ENCODE data around the gene NME2.

NME2 gene

DNA sequence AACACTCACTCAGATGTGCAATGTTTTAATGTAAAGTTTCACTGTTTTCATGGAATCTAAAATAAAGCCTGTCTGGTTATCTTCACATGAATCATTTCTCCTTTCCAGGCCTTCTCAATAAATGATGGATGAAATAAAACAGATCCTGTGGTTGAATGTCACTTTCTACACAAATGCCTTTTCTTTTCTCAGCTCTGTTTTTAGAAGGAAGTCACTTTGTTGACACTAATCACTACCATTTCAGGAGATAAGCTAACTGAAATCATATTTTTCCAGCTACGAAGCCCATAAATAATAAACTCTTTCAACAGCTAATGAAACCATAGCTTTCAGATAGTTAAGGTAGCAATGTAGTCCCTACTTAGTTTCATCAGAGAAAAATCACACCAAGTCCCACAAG, 17.9 kb downstream of the NME2 start:
- Histone ChIP-seq H3K27me3 (ENCODE audit: insufficient read depth, low read length, poor library complexity) (no peaks in the 10 kb centered on the region), H3K79me1 (ENCODE audit: low read length) (no peaks in the 10 kb centered on the region), H3K36me3 (ENCODE audit: control insufficient read depth, insufficient read depth, low read length) (peaks cover 1% of the 10 kb centered on the region), H3K27ac (ENCODE audit: low read depth, low read length) (no peak overlapping the region), H2AK5ac (ENCODE audit: low read length) (no peak overlapping the region), H4K5ac (ENCODE audit: low read length) (no peak overlapping the region), H3K4me3 (ENCODE audit: low read length) (no peak overlapping the region), H3K4ac (ENCODE audit: low read depth, low read length) (no peak overlapping the region), H3K79me2 (ENCODE audit: control insufficient read depth, insufficient read depth, low read length) (no peaks in the 10 kb centered on the region), H4K8ac (ENCODE audit: low read depth, low read length) (no peak overlapping the region), H3K18ac (ENCODE audit: low read length) (no peak overlapping the region), H2BK120ac (ENCODE audit: low read depth, low read length) (no peak overlapping the region), H2BK5ac (ENCODE audit: low read length) (no peak overlapping the region), H3K56ac (ENCODE audit: low read length) (no peak overlapping the region), H3K9ac (ENCODE audit: low read length) (no peak overlapping the region), H3K23ac (ENCODE audit: low read length) (no peak overlapping the region), H3K4me1 (ENCODE audit: control insufficient read depth, low read depth, low read length) (no peaks in the 10 kb centered on the region), H3K4me2 (ENCODE audit: low read length) (no peak overlapping the region), H2BK15ac (replicated peaks; ENCODE audit: low read depth) (no peak overlapping the region)
- no CpG with 5 or more reads among the region's 1 CpG for WGBS (ENCODE audit: extremely low coverage, insufficient coverage, low lambda C conversion rate)
- no peak for DNase-seq

- no peaks in the 10 kb centered on the region for H3K27me3 ChIP-seq (ENCODE audit: insufficient read depth, low read length, poor library complexity)
- H4K8ac ChIP-seq (ENCODE audit: low read depth, low read length) = no peak overlapping the region
- no peak overlapping the region for H2AK5ac ChIP-seq (ENCODE audit: low read length)
- no peak overlapping the region for H3K18ac ChIP-seq (ENCODE audit: low read length)
- H3K9ac ChIP-seq (ENCODE audit: low read length) = no peak overlapping the region
- no peak overlapping the region for H3K4me2 ChIP-seq (ENCODE audit: low read length)
- DNase-seq = no peak
- H2BK15ac ChIP-seq (replicated peaks; ENCODE audit: low read depth) = no peak overlapping the region
- H3K36me3 ChIP-seq (ENCODE audit: control insufficient read depth, insufficient read depth, low read length) = peaks cover 3% of the 10 kb centered on the region
- H2BK5ac ChIP-seq (ENCODE audit: low read length) = no peak overlapping the region
- H3K56ac ChIP-seq (ENCODE audit: low read length) = no peak overlapping the region
- no peaks in the 10 kb centered on the region for H3K4me1 ChIP-seq (ENCODE audit: control insufficient read depth, low read depth, low read length)
- no peak overlapping the region for H3K23ac ChIP-seq (ENCODE audit: low read length)
- H3K27ac ChIP-seq (ENCODE audit: low read depth, low read length) = no peak overlapping the region
- H3K4me3 ChIP-seq (ENCODE audit: low read length) = no peak overlapping the region
- H3K79me1 ChIP-seq (ENCODE audit: low read length) = no peaks in the 10 kb centered on the region
- no peaks in the 10 kb centered on the region for H3K79me2 ChIP-seq (ENCODE audit: control insufficient read depth, insufficient read depth, low read length)
- no peak overlapping the region for H2BK120ac ChIP-seq (ENCODE audit: low read depth, low read length)
- WGBS (ENCODE audit: extremely low coverage, insufficient coverage, low lambda C conversion rate) = no CpG with 5 or more reads among the region's 8 CpGs
- no peak overlapping the region for H3K4ac ChIP-seq (ENCODE audit: low read depth, low read length)
- H4K5ac ChIP-seq (ENCODE audit: low read length) = no peak overlapping the region
Measured at GRCh38 chr17:51185763-51186332, 19.6 kb downstream of the NME2 start.

DNA sequence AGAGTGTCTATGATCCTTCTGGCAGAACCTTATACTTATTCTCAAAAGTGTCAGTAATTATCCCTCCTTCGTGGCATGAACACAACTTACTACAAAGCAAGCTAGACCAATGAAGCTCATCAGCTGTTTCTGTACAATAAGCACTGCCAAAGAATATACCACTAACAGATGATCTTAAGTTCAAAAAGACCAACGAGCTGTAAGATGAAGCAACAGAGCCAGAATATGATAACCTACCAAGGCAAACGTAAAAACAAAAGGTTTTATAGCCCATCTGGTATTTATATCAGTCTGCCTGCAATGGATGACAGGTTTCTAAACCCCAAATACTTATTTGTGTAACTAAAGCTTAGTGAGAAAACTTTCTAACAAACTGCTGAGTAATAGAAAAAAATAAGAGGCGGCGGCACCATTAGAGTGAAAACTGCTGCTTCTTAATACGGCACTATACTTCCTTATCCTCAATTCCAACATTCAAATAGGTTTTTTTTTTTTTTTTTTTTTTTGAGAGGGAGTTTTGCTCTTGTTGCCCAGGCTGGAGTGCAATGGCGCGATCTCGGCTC, 22.1 kb downstream of the NME2 start:
- Histone ChIP-seq H3K4me3 (ENCODE audit: low read length) (no peak overlapping the region), H2AK5ac (ENCODE audit: low read length) (no peak overlapping the region), H3K4me2 (ENCODE audit: low read length) (no peak overlapping the region), H3K4ac (ENCODE audit: low read depth, low read length) (no peak overlapping the region), H3K36me3 (ENCODE audit: control insufficient read depth, insufficient read depth, low read length) (peaks cover 3% of the 10 kb centered on the region), H3K9ac (ENCODE audit: low read length) (no peak overlapping the region), H2BK120ac (ENCODE audit: low read depth, low read length) (no peak overlapping the region), H3K23ac (ENCODE audit: low read length) (no peak overlapping the region), H3K79me2 (ENCODE audit: control insufficient read depth, insufficient read depth, low read length) (no peaks in the 10 kb centered on the region), H3K18ac (ENCODE audit: low read length) (no peak overlapping the region), H3K27ac (ENCODE audit: low read depth, low read length) (no peak overlapping the region), H4K8ac (ENCODE audit: low read depth, low read length) (no peak overlapping the region), H3K27me3 (ENCODE audit: insufficient read depth, low read length, poor library complexity) (no peaks in the 10 kb centered on the region), H4K5ac (ENCODE audit: low read length) (no peak overlapping the region), H3K4me1 (ENCODE audit: control insufficient read depth, low read depth, low read length) (no peaks in the 10 kb centered on the region), H2BK5ac (ENCODE audit: low read length) (no peak overlapping the region), H3K79me1 (ENCODE audit: low read length) (no peaks in the 10 kb centered on the region), H3K56ac (ENCODE audit: low read length) (no peak overlapping the region), H2BK15ac (replicated peaks; ENCODE audit: low read depth) (no peak overlapping the region)
- whole genome bisulfite sequencing (ENCODE audit: extremely low coverage, insufficient coverage, low lambda C conversion rate) = no CpG with 5 or more reads among the region's 9 CpGs
- no peak for DNase-seq

DNA sequence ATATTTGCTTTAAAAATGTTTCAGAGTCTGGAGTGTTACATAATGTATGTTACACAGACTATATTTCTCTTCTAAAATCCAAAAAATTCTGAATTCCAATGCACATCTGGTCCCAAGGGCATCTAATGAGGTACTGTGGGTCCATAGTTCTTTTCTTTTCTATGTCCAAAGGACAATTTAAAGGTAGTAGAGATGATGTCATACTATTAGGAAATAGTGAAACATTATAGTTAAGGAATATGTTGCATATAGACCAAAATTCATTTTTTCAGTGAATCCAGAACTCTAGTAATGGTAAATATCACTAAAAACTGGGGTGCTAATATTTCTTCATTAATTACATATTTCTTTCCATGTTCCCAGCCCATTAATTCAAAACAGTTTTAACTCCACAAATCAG, 23.0 kb downstream of the NME2 start:
- Histone ChIP-seq H2BK15ac (replicated peaks; ENCODE audit: low read depth) (no peak overlapping the region), H3K56ac (ENCODE audit: low read length) (no peak overlapping the region), H3K18ac (ENCODE audit: low read length) (no peak overlapping the region), H3K36me3 (ENCODE audit: control insufficient read depth, insufficient read depth, low read length) (peaks cover 3% of the 10 kb centered on the region), H2BK120ac (ENCODE audit: low read depth, low read length) (no peak overlapping the region), H3K79me2 (ENCODE audit: control insufficient read depth, insufficient read depth, low read length) (no peaks in the 10 kb centered on the region), H3K9ac (ENCODE audit: low read length) (no peak overlapping the region), H2BK5ac (ENCODE audit: low read length) (no peak overlapping the region), H3K4me2 (ENCODE audit: low read length) (no peak overlapping the region), H3K4me1 (ENCODE audit: control insufficient read depth, low read depth, low read length) (no peaks in the 10 kb centered on the region), H2AK5ac (ENCODE audit: low read length) (no peak overlapping the region), H3K27me3 (ENCODE audit: insufficient read depth, low read length, poor library complexity) (no peaks in the 10 kb centered on the region), H3K23ac (ENCODE audit: low read length) (no peak overlapping the region), H3K4ac (ENCODE audit: low read depth, low read length) (no peak overlapping the region), H4K5ac (ENCODE audit: low read length) (no peak overlapping the region), H3K27ac (ENCODE audit: low read depth, low read length) (no peak overlapping the region), H3K4me3 (ENCODE audit: low read length) (no peak overlapping the region), H4K8ac (ENCODE audit: low read depth, low read length) (no peak overlapping the region), H3K79me1 (ENCODE audit: low read length) (no peaks in the 10 kb centered on the region)
- DNase-seq = no peak

- H3K27ac ChIP-seq (ENCODE audit: low read depth, low read length) = no peak overlapping the region
- no peak overlapping the region for H3K4me2 ChIP-seq (ENCODE audit: low read length)
- no peaks in the 10 kb centered on the region for H3K79me1 ChIP-seq (ENCODE audit: low read length)
- no peak overlapping the region for H3K18ac ChIP-seq (ENCODE audit: low read length)
- no peak overlapping the region for H4K5ac ChIP-seq (ENCODE audit: low read length)
- no peak overlapping the region for H4K8ac ChIP-seq (ENCODE audit: low read depth, low read length)
- H3K56ac ChIP-seq (ENCODE audit: low read length) = no peak overlapping the region
- H3K4ac ChIP-seq (ENCODE audit: low read depth, low read length) = no peak overlapping the region
- H3K79me2 ChIP-seq (ENCODE audit: control insufficient read depth, insufficient read depth, low read length) = no peaks in the 10 kb centered on the region
- H3K23ac ChIP-seq (ENCODE audit: low read length) = no peak overlapping the region
- H3K9ac ChIP-seq (ENCODE audit: low read length) = no peak overlapping the region
- H3K4me1 ChIP-seq (ENCODE audit: control insufficient read depth, low read depth, low read length) = no peaks in the 10 kb centered on the region
- WGBS (ENCODE audit: extremely low coverage, insufficient coverage, low lambda C conversion rate) = no CpG with 5 or more reads among the region's 1 CpG
- no peak overlapping the region for H2AK5ac ChIP-seq (ENCODE audit: low read length)
- no peaks in the 10 kb centered on the region for H3K27me3 ChIP-seq (ENCODE audit: insufficient read depth, low read length, poor library complexity)
- DNase-seq = no peak
- H3K36me3 ChIP-seq (ENCODE audit: control insufficient read depth, insufficient read depth, low read length) = peaks cover 3% of the 10 kb centered on the region
- H3K4me3 ChIP-seq (ENCODE audit: low read length) = no peak overlapping the region
- H2BK5ac ChIP-seq (ENCODE audit: low read length) = no peak overlapping the region
- no peak overlapping the region for H2BK15ac ChIP-seq (replicated peaks; ENCODE audit: low read depth)
- H2BK120ac ChIP-seq (ENCODE audit: low read depth, low read length) = no peak overlapping the region
Measured at GRCh38 chr17:51189628-51190027, 23.4 kb downstream of the NME2 start.

DNA sequence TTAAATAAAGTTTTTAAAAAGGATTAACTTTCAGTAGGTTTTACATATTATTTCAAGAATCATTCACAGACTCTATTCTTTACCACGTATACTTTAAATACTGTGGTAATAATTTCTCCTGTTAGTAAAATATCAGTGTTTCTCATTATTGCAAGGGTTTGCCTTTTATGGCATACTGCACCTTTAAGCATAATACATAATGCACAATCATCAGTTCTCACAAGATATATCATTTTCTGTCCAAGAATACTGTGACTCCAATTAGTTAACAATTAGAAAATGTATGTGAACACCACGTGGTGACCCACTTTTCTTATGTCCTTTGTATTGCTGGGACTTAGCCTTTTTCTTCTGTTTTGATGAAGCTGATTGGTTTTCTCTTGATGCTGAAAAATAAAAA, 25.7 kb downstream of the NME2 start:
- Histone ChIP-seq H3K4me3 (ENCODE audit: low read length) (no peak overlapping the region), H3K56ac (ENCODE audit: low read length) (no peak overlapping the region), H3K4me2 (ENCODE audit: low read length) (no peak overlapping the region), H4K8ac (ENCODE audit: low read depth, low read length) (no peak overlapping the region), H2AK5ac (ENCODE audit: low read length) (no peak overlapping the region), H3K4me1 (ENCODE audit: control insufficient read depth, low read depth, low read length) (no peaks in the 10 kb centered on the region), H2BK15ac (replicated peaks; ENCODE audit: low read depth) (no peak overlapping the region), H3K79me1 (ENCODE audit: low read length) (no peaks in the 10 kb centered on the region), H3K79me2 (ENCODE audit: control insufficient read depth, insufficient read depth, low read length) (no peaks in the 10 kb centered on the region), H2BK5ac (ENCODE audit: low read length) (no peak overlapping the region), H3K9ac (ENCODE audit: low read length) (no peak overlapping the region), H3K18ac (ENCODE audit: low read length) (no peak overlapping the region), H3K27ac (ENCODE audit: low read depth, low read length) (no peak overlapping the region), H3K36me3 (ENCODE audit: control insufficient read depth, insufficient read depth, low read length) (peaks cover 3% of the 10 kb centered on the region), H3K23ac (ENCODE audit: low read length) (no peak overlapping the region), H4K5ac (ENCODE audit: low read length) (no peak overlapping the region), H3K4ac (ENCODE audit: low read depth, low read length) (no peak overlapping the region), H2BK120ac (ENCODE audit: low read depth, low read length) (no peak overlapping the region), H3K27me3 (ENCODE audit: insufficient read depth, low read length, poor library complexity) (no peaks in the 10 kb centered on the region)
- no peak for DNase-seq
- WGBS (ENCODE audit: extremely low coverage, insufficient coverage, low lambda C conversion rate) = no CpG with 5 or more reads among the region's 2 CpGs
